ENCODE data around the gene AFTPH.
A peak's percentile ranks its signal among the peaks of the same experiment; 100 is the strongest.

AFTPH gene

GRCh38 chr2:64608867-64609226 lies 84.7 kb downstream of the AFTPH start:
- no peak for DNase-seq (ENCODE audit: low read depth)
- H3K4me3 ChIP-seq (ENCODE audit: low read length): peak overlapping the region; percentile 5
- TF ChIP-seq CTCF (IDR thresholded peaks at IDR 0.05; ENCODE audit: insufficient read depth, low read depth, low read length, missing control alignments): no peak

GRCh38 chr2:64609227-64609941 lies 85.3 kb downstream of the AFTPH start:
- peak; percentile 49 for DNase-seq (ENCODE audit: low read depth)
- TF ChIP-seq CTCF (IDR thresholded peaks at IDR 0.05; ENCODE audit: insufficient read depth, low read depth, low read length, missing control alignments): no peak
- peak overlapping the region; percentile 34 for H3K4me3 ChIP-seq (ENCODE audit: low read length)

GRCh38 chr2:64609942-64610281 lies 85.8 kb downstream of the AFTPH start:
- DNase-seq (ENCODE audit: low read depth): no peak
- TF ChIP-seq CTCF (IDR thresholded peaks at IDR 0.05; ENCODE audit: insufficient read depth, low read depth, low read length, missing control alignments): no peak
- no peak overlapping the region for H3K4me3 ChIP-seq (ENCODE audit: low read length)

GRCh38 chr2:64610316-64610855 lies 86.3 kb downstream of the AFTPH start:
- DNase-seq (ENCODE audit: low read depth): no peak
- no peak for TF ChIP-seq CTCF (IDR thresholded peaks at IDR 0.05; ENCODE audit: insufficient read depth, low read depth, low read length, missing control alignments)
- H3K4me3 ChIP-seq (ENCODE audit: low read length): no peak overlapping the region

- DNase-seq (ENCODE audit: low read depth): no peak
- no peak for TF ChIP-seq CTCF (IDR thresholded peaks at IDR 0.05; ENCODE audit: insufficient read depth, low read depth, low read length, missing control alignments)
Observed at GRCh38 chr2:64612575-64613195, 88.6 kb downstream of the AFTPH start.

DNA sequence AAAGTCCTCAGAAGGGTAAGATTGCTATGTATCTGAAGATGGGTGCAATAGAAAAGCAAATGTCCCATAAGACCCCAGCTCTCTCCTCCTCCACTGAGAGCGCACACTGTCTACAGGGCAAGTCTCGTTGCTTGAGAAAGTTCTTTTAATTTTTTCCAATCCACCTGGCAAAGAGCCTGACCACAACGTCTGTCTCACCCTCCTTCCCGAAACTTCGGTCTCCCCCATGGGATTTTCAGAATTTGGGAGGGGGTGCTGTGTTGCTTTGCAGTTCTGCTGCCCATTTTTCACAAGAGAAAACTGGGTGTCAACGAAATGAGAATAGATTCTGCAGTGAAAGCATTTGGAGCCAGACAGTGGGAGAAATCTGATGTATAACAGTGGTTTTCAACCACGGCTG lies 89.1 kb downstream of the AFTPH start:
- H3K4me3 ChIP-seq (ENCODE audit: low read length): no peak overlapping the region
- no peak for TF ChIP-seq CTCF (IDR thresholded peaks at IDR 0.05; ENCODE audit: insufficient read depth, low read depth, low read length, missing control alignments)
- DNase-seq (ENCODE audit: low read depth): no peak

More at GRCh38 chr2:64612575-64613195, 88.6 kb downstream of the AFTPH start:
- no peak overlapping the region for H3K4me3 ChIP-seq (ENCODE audit: low read length)
